Astrocyte (in vitro differentiated cells and primary cell): ENCODE data around the gene GRK5. TPM values are rescaled to one million over a fixed set of nuclear protein-coding genes. Genes with fewer than 3 reads are reported as not detected.

ENCODE experiments used
- DNase-seq: peaks from one replicate; pipeline ENCODE4 v3.0.0-alpha.2; 2010; ENCODE audit warnings: low read depth
- FAIRE-seq: peaks from 2 replicates; lab custom pipeline; 2011; peaks lifted over from hg19 to GRCh38; lab: Jason Lieb, UNC
- H2AFZ ChIP-seq: 2 replicates; pipeline ENCODE4 v1.6.0; 2012; ENCODE audit warnings: low read depth, low read length, inconsistent platforms
- H3K27ac ChIP-seq: 2 replicates; pipeline ENCODE4 v1.5.1; 2011; ENCODE audit warnings: low read depth, low read length, inconsistent platforms
- H3K27me3 ChIP-seq: 2 replicates; pipeline ENCODE4 v1.6.0; 2011; ENCODE audit warnings: low read length, inconsistent platforms; ENCODE audit not compliant: insufficient read depth
- H3K36me3 ChIP-seq: 2 replicates; pipeline ENCODE4 v1.5.1; 2011; ENCODE audit warnings: low read length, inconsistent platforms; ENCODE audit not compliant: insufficient read depth
- H3K4me1 ChIP-seq: 2 replicates; pipeline ENCODE4 v1.5.1; 2011; ENCODE audit warnings: low read length, inconsistent platforms; ENCODE audit not compliant: insufficient read depth
- H3K4me2 ChIP-seq: 2 replicates; pipeline ENCODE4 v1.6.0; 2012; ENCODE audit warnings: low read length, inconsistent platforms
- H3K4me3 ChIP-seq: 2 replicates; pipeline ENCODE4 v1.5.1; 2011; ENCODE audit warnings: low read depth, mild to moderate bottlenecking, low read length, inconsistent platforms; ENCODE audit not compliant: insufficient read depth
- H3K79me2 ChIP-seq: 2 replicates; pipeline ENCODE4 v1.6.0; 2012; ENCODE audit warnings: mild to moderate bottlenecking, low read length, inconsistent platforms; ENCODE audit not compliant: insufficient read depth
- H3K9ac ChIP-seq: 2 replicates; pipeline ENCODE4 v1.6.0; 2012; ENCODE audit warnings: mild to moderate bottlenecking, low read length, inconsistent platforms
- H3K9me3 ChIP-seq: 2 replicates; pipeline ENCODE4 v1.5.1; 2012; ENCODE audit warnings: low read depth, mild to moderate bottlenecking, low read length, inconsistent platforms; ENCODE audit not compliant: insufficient read depth
- H4K20me1 ChIP-seq: 2 replicates; pipeline ENCODE4 v1.6.0; 2012; ENCODE audit warnings: low read length, inconsistent platforms; ENCODE audit not compliant: insufficient read depth
- H3K27ac Mint-ChIP-seq: one replicate; pipeline ENCODE4 v1.8.0; 2021; ENCODE audit warnings: mild to moderate bottlenecking, mixed read lengths; ENCODE audit not compliant: unreplicated experiment
- H3K27me3 Mint-ChIP-seq: one replicate; pipeline ENCODE4 v1.8.0; 2021; ENCODE audit warnings: low read depth, mixed read lengths; ENCODE audit not compliant: unreplicated experiment
- H3K36me3 Mint-ChIP-seq: one replicate; pipeline ENCODE4 v1.8.0; 2021; ENCODE audit warnings: low read depth, mixed read lengths; ENCODE audit not compliant: unreplicated experiment
- H3K4me1 Mint-ChIP-seq: one replicate; pipeline ENCODE4 v1.8.0; 2021; ENCODE audit warnings: low read depth, mixed read lengths; ENCODE audit not compliant: unreplicated experiment
- H3K4me3 Mint-ChIP-seq: one replicate; pipeline ENCODE4 v1.8.0; 2021; ENCODE audit warnings: mild to moderate bottlenecking, moderate library complexity, mixed read lengths; ENCODE audit not compliant: unreplicated experiment
- H3K9me3 Mint-ChIP-seq: one replicate; pipeline ENCODE4 v1.8.0; 2021; ENCODE audit warnings: mild to moderate bottlenecking, mixed read lengths; ENCODE audit not compliant: unreplicated experiment
- EZH2 ChIP-seq: IDR thresholded peaks from 2 replicates; pipeline ENCODE4 v1.6.1; 2012; ENCODE audit warnings: mild to moderate bottlenecking, low read length, inconsistent platforms; ENCODE audit not compliant: insufficient read depth
- microRNA-seq: library from miRNA; unstranded; fragments of <30 nt; microRNA quantifications from one replicate; pipeline ENCODE4 v1.2.0, GENCODE V29; 2020
- total RNA-seq: library from RNA; stranded (reverse); gene quantifications from 2 replicates; pipeline ENCODE4 v1.2.1, GENCODE V29; 2021
- TF ChIP-seq, protein P1 (sequence below): IDR thresholded peaks from 2 replicates; pipeline ENCODE4 v1.5.1; 2011; ENCODE audit warnings: low read depth, mild to moderate bottlenecking, inconsistent platforms, low read length, moderate library complexity; ENCODE audit not compliant: insufficient read depth

The GRK5 gene
- total RNA-seq, 1 donor from 2014 or later: 8.5 TPM

DNA sequence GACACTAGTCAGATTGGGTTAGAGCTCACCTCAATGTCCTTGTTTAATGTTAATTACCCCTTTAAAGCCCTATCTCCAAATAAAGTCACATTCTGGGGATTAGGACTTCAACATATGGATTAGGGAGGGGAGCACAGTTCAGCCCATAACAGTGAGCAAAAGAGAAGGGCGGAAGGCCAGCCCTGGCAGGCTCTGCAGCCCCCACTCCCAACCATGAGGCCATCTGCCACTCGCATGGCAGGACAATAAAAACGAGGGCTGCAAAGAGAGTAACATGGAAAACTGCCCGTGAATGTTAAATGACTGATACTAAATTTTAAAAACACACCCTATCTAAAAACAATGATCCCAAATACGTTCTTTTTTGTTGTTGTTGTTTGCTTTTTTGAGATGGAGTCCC, 296.4 kb downstream of the GRK5 start:
- Histone ChIP-seq H3K4me1 (peaks cover 7% of the 10 kb centered on the region), H3K36me3 (peaks cover 3% of the 10 kb centered on the region), H3K4me2 (no peak overlapping the region), H3K27ac (no peak overlapping the region), H3K4me3 (no peak overlapping the region), H3K27me3 (no peaks in the 10 kb centered on the region), H3K9ac (no peak overlapping the region), H3K79me2 (no peaks in the 10 kb centered on the region), H2AFZ (no peak overlapping the region), H4K20me1 (peaks cover 9% of the 10 kb centered on the region), H3K9me3 (no peaks in the 10 kb centered on the region)
- no peak for TF ChIP-seq EZH2
- TF ChIP-seq, protein P1, sequence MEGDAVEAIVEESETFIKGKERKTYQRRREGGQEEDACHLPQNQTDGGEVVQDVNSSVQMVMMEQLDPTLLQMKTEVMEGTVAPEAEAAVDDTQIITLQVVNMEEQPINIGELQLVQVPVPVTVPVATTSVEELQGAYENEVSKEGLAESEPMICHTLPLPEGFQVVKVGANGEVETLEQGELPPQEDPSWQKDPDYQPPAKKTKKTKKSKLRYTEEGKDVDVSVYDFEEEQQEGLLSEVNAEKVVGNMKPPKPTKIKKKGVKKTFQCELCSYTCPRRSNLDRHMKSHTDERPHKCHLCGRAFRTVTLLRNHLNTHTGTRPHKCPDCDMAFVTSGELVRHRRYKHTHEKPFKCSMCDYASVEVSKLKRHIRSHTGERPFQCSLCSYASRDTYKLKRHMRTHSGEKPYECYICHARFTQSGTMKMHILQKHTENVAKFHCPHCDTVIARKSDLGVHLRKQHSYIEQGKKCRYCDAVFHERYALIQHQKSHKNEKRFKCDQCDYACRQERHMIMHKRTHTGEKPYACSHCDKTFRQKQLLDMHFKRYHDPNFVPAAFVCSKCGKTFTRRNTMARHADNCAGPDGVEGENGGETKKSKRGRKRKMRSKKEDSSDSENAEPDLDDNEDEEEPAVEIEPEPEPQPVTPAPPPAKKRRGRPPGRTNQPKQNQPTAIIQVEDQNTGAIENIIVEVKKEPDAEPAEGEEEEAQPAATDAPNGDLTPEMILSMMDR: no peak
- H3K36me3 Mint-ChIP-seq: peaks cover 18% of the 10 kb centered on the region
- DNase-seq (no peak), FAIRE-seq (no peak)
- H3K4me3 Mint-ChIP-seq: no peak overlapping the region
- peaks cover 6% of the 10 kb centered on the region for H3K27me3 Mint-ChIP-seq
- no peaks in the 10 kb centered on the region for H3K9me3 Mint-ChIP-seq
- H3K27ac Mint-ChIP-seq: no peak overlapping the region
- peaks cover 20% of the 10 kb centered on the region for H3K4me1 Mint-ChIP-seq

- H3K36me3 ChIP-seq: peaks cover 3% of the 10 kb centered on the region
- no peak overlapping the region for H3K4me3 Mint-ChIP-seq
These were observed 297.3 kb downstream of the GRK5 start for GRCh38 chr10:119504651-119505050.

GRCh38 chr10:119505131-119505551, 297.8 kb downstream of the GRK5 start:
- H3K4me1 ChIP-seq: no peaks in the 10 kb centered on the region
- H4K20me1 ChIP-seq: peaks cover 9% of the 10 kb centered on the region
- peaks cover 10% of the 10 kb centered on the region for H3K4me1 Mint-ChIP-seq
- H3K9me3 Mint-ChIP-seq: no peaks in the 10 kb centered on the region
- H3K4me3 Mint-ChIP-seq: no peak overlapping the region
- no peaks in the 10 kb centered on the region for H3K27me3 ChIP-seq
- H3K9me3 ChIP-seq: no peaks in the 10 kb centered on the region
- no peak overlapping the region for H3K9ac ChIP-seq
- H3K27me3 Mint-ChIP-seq: peaks cover 6% of the 10 kb centered on the region
- TF ChIP-seq, protein P1: no peak
- TF ChIP-seq EZH2: no peak
- H3K4me3 ChIP-seq: no peak overlapping the region
- H3K36me3 ChIP-seq: peaks cover 3% of the 10 kb centered on the region
- peak overlapping the region; percentile 26 for H3K27ac Mint-ChIP-seq
- H3K36me3 Mint-ChIP-seq: peaks cover 20% of the 10 kb centered on the region
- H3K4me2 ChIP-seq: no peak overlapping the region
- H2AFZ ChIP-seq: no peak overlapping the region
- no peak for DNase-seq
- no peaks in the 10 kb centered on the region for H3K79me2 ChIP-seq
- H3K27ac ChIP-seq: no peak overlapping the region
- no peak for FAIRE-seq

More at GRCh38 chr10:119504651-119505050, 297.3 kb downstream of the GRK5 start:
- no peak overlapping the region for H3K4me3 ChIP-seq
- Mint-ChIP-seq H3K27ac (peak overlapping the region; percentile 26), H3K4me1 (peaks cover 12% of the 10 kb centered on the region), H3K9me3 (no peaks in the 10 kb centered on the region), H3K27me3 (peaks cover 6% of the 10 kb centered on the region), H3K36me3 (peaks cover 18% of the 10 kb centered on the region)
- no peak overlapping the region for H3K9ac ChIP-seq
- FAIRE-seq (no peak), DNase-seq (no peak)
- H3K27ac ChIP-seq: no peak overlapping the region
- no peaks in the 10 kb centered on the region for H3K79me2 ChIP-seq
- H3K9me3 ChIP-seq: no peaks in the 10 kb centered on the region
- H3K4me1 ChIP-seq: peaks cover 4% of the 10 kb centered on the region
- no peaks in the 10 kb centered on the region for H3K27me3 ChIP-seq
- H2AFZ ChIP-seq: no peak overlapping the region
- peaks cover 9% of the 10 kb centered on the region for H4K20me1 ChIP-seq
- no peak for TF ChIP-seq EZH2
- TF ChIP-seq, protein P1: no peak
- no peak overlapping the region for H3K4me2 ChIP-seq

Small RNAs within 50 kb of the gene (microRNA-seq; reads per million reads assigned to microRNA genes)
- not detected for gene MIR4681

Other genes starting within 250 kb of the GRK5 start
- 3.0 and 4.7 TPM in 2 replicates for gene NANOS1, start 177.9 kb upstream of the GRK5 start, total RNA-seq
- gene EIF3A, start 126.8 kb upstream of the GRK5 start, total RNA-seq: 137 and 146 TPM in 2 replicates
- gene DENND10, start 103.5 kb upstream of the GRK5 start, total RNA-seq: 39.9 and 41.8 TPM in 2 replicates
- gene SFXN4, start 41.9 kb upstream of the GRK5 start, total RNA-seq: 16.7 and 16.9 TPM in 2 replicates
- 118 and 127 TPM in 2 replicates for gene PRDX3, start 28.8 kb upstream of the GRK5 start, total RNA-seq